Loucy (cell line): ENCODE results near the gene POLR2H.

Source experiments
- CTCF ChIP-seq: fragments of 200-600 bp; sonication (generic); conservative IDR thresholded peaks from 2 replicates; pipeline ENCODE4 v1.5.1; 2014; ENCODE audit warnings: mild to moderate bottlenecking, antibody characterized with exemption, low read length
- EZH2phosphoT487 ChIP-seq: fragments of 200-600 bp; IDR thresholded peaks from 2 replicates; pipeline ENCODE4 v1.6.1; 2018; ENCODE audit warnings: antibody characterized with exemption, mild to moderate bottlenecking, moderate library complexity, borderline replicate concordance

GRCh38 chr3:184349563-184350470 is 11.7 kb upstream of the POLR2H start:
- TF ChIP-seq CTCF (no peak), EZH2phosphoT487 (no peak)
